ENCODE data around the gene RAD51D. TPM values are rescaled to one million over a fixed set of nuclear protein-coding genes. Genes with fewer than 3 reads are reported as not detected.

The RAD51D gene
- total and polyA plus RNA-seq, 2 donors (not counting 1 experiment from before 2014, with no cell fraction given): 12.6 to 15.6 TPM

- Histone ChIP-seq H3K36me3 (ENCODE audit: control insufficient read depth, insufficient read depth, low read length) (peaks cover 3% of the 10 kb centered on the region), H3K27ac (ENCODE audit: insufficient read depth, low read length) (no peak overlapping the region), H4K20me1 (ENCODE audit: control insufficient read depth, extremely low read depth, insufficient read depth, low read length) (no peaks in the 10 kb centered on the region), H3K79me2 (ENCODE audit: control insufficient read depth, insufficient read depth, low read length) (no peaks in the 10 kb centered on the region), H3K4me2 (ENCODE audit: extremely low read depth, insufficient read depth, low read length) (no peak overlapping the region), H2AFZ (ENCODE audit: low read length) (no peak overlapping the region), H3K4me1 (ENCODE audit: control insufficient read depth, extremely low read depth, insufficient read depth, low read length) (no peaks in the 10 kb centered on the region), H3K9me3 (ENCODE audit: control insufficient read depth, insufficient read depth, low read depth, low read length) (no peaks in the 10 kb centered on the region), H3K9ac (ENCODE audit: insufficient read depth, low read length) (no peak overlapping the region), H3K4me3 (replicated peaks in 1 of 4; ENCODE audit: control extremely low read depth in 1 of 4, insufficient read depth in 1 of 4, low read depth in 3 of 4, low read length in 4 of 4) (no peak overlapping the region), H3K27me3 (ENCODE audit: control insufficient read depth, insufficient read depth, low read length) (no peaks in the 10 kb centered on the region)
- no peak for DNase-seq (ENCODE audit: low read depth in 2 of 2)
- no peak for TF ChIP-seq CTCF (conservative IDR thresholded peaks at IDR 0.05 in 1 of 2, IDR thresholded peaks at IDR 0.05 in 1 of 2; ENCODE audit: low read depth in 1 of 2, low read length in 2 of 2)
- TF ChIP-seq EZH2 (IDR thresholded peaks at IDR 0.05; ENCODE audit: low read length, missing control alignments): no peak
Measured at GRCh38 chr17:35101036-35101435, 18.6 kb downstream of the RAD51D start.

GRCh38 chr17:35099908-35100307, 19.8 kb downstream of the RAD51D start:
- no peaks in the 10 kb centered on the region for H3K9me3 ChIP-seq (ENCODE audit: control insufficient read depth, insufficient read depth, low read depth, low read length)
- no peaks in the 10 kb centered on the region for H4K20me1 ChIP-seq (ENCODE audit: control insufficient read depth, extremely low read depth, insufficient read depth, low read length)
- no peak overlapping the region for H3K4me2 ChIP-seq (ENCODE audit: extremely low read depth, insufficient read depth, low read length)
- H3K79me2 ChIP-seq (ENCODE audit: control insufficient read depth, insufficient read depth, low read length): no peaks in the 10 kb centered on the region
- no peaks in the 10 kb centered on the region for H3K27me3 ChIP-seq (ENCODE audit: control insufficient read depth, insufficient read depth, low read length)
- H3K9ac ChIP-seq (ENCODE audit: insufficient read depth, low read length): no peak overlapping the region
- no peak overlapping the region for H2AFZ ChIP-seq (ENCODE audit: low read length)
- DNase-seq (ENCODE audit: low read depth in 2 of 2): no peak
- H3K4me3 ChIP-seq (replicated peaks in 1 of 4; ENCODE audit: control extremely low read depth in 1 of 4, insufficient read depth in 1 of 4, low read depth in 3 of 4, low read length in 4 of 4): no peak overlapping the region
- H3K4me1 ChIP-seq (ENCODE audit: control insufficient read depth, extremely low read depth, insufficient read depth, low read length): no peaks in the 10 kb centered on the region
- peaks cover 3% of the 10 kb centered on the region for H3K36me3 ChIP-seq (ENCODE audit: control insufficient read depth, insufficient read depth, low read length)
- H3K27ac ChIP-seq (ENCODE audit: insufficient read depth, low read length): no peak overlapping the region
- no peak for TF ChIP-seq CTCF (conservative IDR thresholded peaks at IDR 0.05 in 1 of 2, IDR thresholded peaks at IDR 0.05 in 1 of 2; ENCODE audit: low read depth in 1 of 2, low read length in 2 of 2)

GRCh38 chr17:35097776-35098175, 21.9 kb downstream of the RAD51D start:
- H3K4me3 ChIP-seq (replicated peaks in 1 of 4; ENCODE audit: control extremely low read depth in 1 of 4, insufficient read depth in 1 of 4, low read depth in 3 of 4, low read length in 4 of 4): no peak overlapping the region
- H3K9me3 ChIP-seq (ENCODE audit: control insufficient read depth, insufficient read depth, low read depth, low read length): no peaks in the 10 kb centered on the region
- DNase-seq (ENCODE audit: low read depth in 2 of 2): no peak
- TF ChIP-seq CTCF (conservative IDR thresholded peaks at IDR 0.05 in 1 of 2, IDR thresholded peaks at IDR 0.05 in 1 of 2; ENCODE audit: low read depth in 1 of 2, low read length in 2 of 2): no peak
- no peak for TF ChIP-seq EZH2 (IDR thresholded peaks at IDR 0.05; ENCODE audit: low read length, missing control alignments)
- no peak overlapping the region for H3K4me2 ChIP-seq (ENCODE audit: extremely low read depth, insufficient read depth, low read length)
- H3K27ac ChIP-seq (ENCODE audit: insufficient read depth, low read length): no peak overlapping the region
- H4K20me1 ChIP-seq (ENCODE audit: control insufficient read depth, extremely low read depth, insufficient read depth, low read length): no peaks in the 10 kb centered on the region
- peaks cover 4% of the 10 kb centered on the region for H3K4me1 ChIP-seq (ENCODE audit: control insufficient read depth, extremely low read depth, insufficient read depth, low read length)
- H3K9ac ChIP-seq (ENCODE audit: insufficient read depth, low read length): no peak overlapping the region
- H3K79me2 ChIP-seq (ENCODE audit: control insufficient read depth, insufficient read depth, low read length): no peaks in the 10 kb centered on the region
- H2AFZ ChIP-seq (ENCODE audit: low read length): no peak overlapping the region
- H3K27me3 ChIP-seq (ENCODE audit: control insufficient read depth, insufficient read depth, low read length): no peaks in the 10 kb centered on the region
- peaks cover 3% of the 10 kb centered on the region for H3K36me3 ChIP-seq (ENCODE audit: control insufficient read depth, insufficient read depth, low read length)

Data from fibroblast of lung (primary cell).